ENCODE data around the gene C19orf47.

Gene C19orf47

GRCh38 chr19:40341601-40342482, 6.4 kb downstream of the C19orf47 start:
- no peak for DNase-seq (ENCODE audit: low spot score)
- Histone ChIP-seq H3K4me1 (ENCODE audit: insufficient read depth, poor library complexity, severe bottlenecking) (no peaks in the 10 kb centered on the region), H3K9me3 (ENCODE audit: severe bottlenecking) (no peaks in the 10 kb centered on the region), H3K36me3 (ENCODE audit: low read depth) (peaks cover 25% of the 10 kb centered on the region), H3K27me3 (ENCODE audit: insufficient read depth, poor library complexity, severe bottlenecking) (no peaks in the 10 kb centered on the region), H3K4me3 (ENCODE audit: severe bottlenecking) (no peak overlapping the region), H3K27ac (ENCODE audit: poor library complexity, severe bottlenecking) (no peak overlapping the region)
- no peak for ATAC-seq (ENCODE audit: low read depth)
- TF ChIP-seq CTCF (IDR thresholded peaks at IDR 0.05; ENCODE audit: poor library complexity, severe bottlenecking) = no peak

- Histone ChIP-seq H3K4me3 (ENCODE audit: severe bottlenecking) (no peak overlapping the region), H3K27ac (ENCODE audit: poor library complexity, severe bottlenecking) (no peak overlapping the region), H3K27me3 (ENCODE audit: insufficient read depth, poor library complexity, severe bottlenecking) (no peaks in the 10 kb centered on the region), H3K4me1 (ENCODE audit: insufficient read depth, poor library complexity, severe bottlenecking) (no peaks in the 10 kb centered on the region), H3K9me3 (ENCODE audit: severe bottlenecking) (no peaks in the 10 kb centered on the region), H3K36me3 (ENCODE audit: low read depth) (peaks cover 29% of the 10 kb centered on the region)
- no peak for TF ChIP-seq CTCF (IDR thresholded peaks at IDR 0.05; ENCODE audit: poor library complexity, severe bottlenecking)
- ATAC-seq (ENCODE audit: low read depth) (no peak), DNase-seq (ENCODE audit: low spot score) (no peak)
These were observed 9.0 kb downstream of the C19orf47 start for GRCh38 chr19:40339018-40339728.

- no peak for DNase-seq (ENCODE audit: low spot score)
- H3K27ac ChIP-seq (ENCODE audit: poor library complexity, severe bottlenecking) = no peak overlapping the region
- ATAC-seq (ENCODE audit: low read depth) = no peak
- no peak for TF ChIP-seq CTCF (IDR thresholded peaks at IDR 0.05; ENCODE audit: poor library complexity, severe bottlenecking)
- no peak overlapping the region for H3K4me3 ChIP-seq (ENCODE audit: severe bottlenecking)
- no peaks in the 10 kb centered on the region for H3K27me3 ChIP-seq (ENCODE audit: insufficient read depth, poor library complexity, severe bottlenecking)
- H3K36me3 ChIP-seq (ENCODE audit: low read depth) = peaks cover 45% of the 10 kb centered on the region
- no peaks in the 10 kb centered on the region for H3K9me3 ChIP-seq (ENCODE audit: severe bottlenecking)
- H3K4me1 ChIP-seq (ENCODE audit: insufficient read depth, poor library complexity, severe bottlenecking) = no peaks in the 10 kb centered on the region
These were observed 10.6 kb downstream of the C19orf47 start for GRCh38 chr19:40337594-40337993.

- no peaks in the 10 kb centered on the region for H3K9me3 ChIP-seq (ENCODE audit: severe bottlenecking)
- no peak for TF ChIP-seq CTCF (IDR thresholded peaks at IDR 0.05; ENCODE audit: poor library complexity, severe bottlenecking)
- ATAC-seq (ENCODE audit: low read depth) (no peak), DNase-seq (ENCODE audit: low spot score) (no peak)
- no peaks in the 10 kb centered on the region for H3K27me3 ChIP-seq (ENCODE audit: insufficient read depth, poor library complexity, severe bottlenecking)
- H3K36me3 ChIP-seq (ENCODE audit: low read depth) = peaks cover 46% of the 10 kb centered on the region
- no peak overlapping the region for H3K4me3 ChIP-seq (ENCODE audit: severe bottlenecking)
- H3K4me1 ChIP-seq (ENCODE audit: insufficient read depth, poor library complexity, severe bottlenecking) = no peaks in the 10 kb centered on the region
- no peak overlapping the region for H3K27ac ChIP-seq (ENCODE audit: poor library complexity, severe bottlenecking)
These were observed 11.1 kb downstream of the C19orf47 start for GRCh38 chr19:40337107-40337506.

- peaks cover 51% of the 10 kb centered on the region for H3K36me3 ChIP-seq (ENCODE audit: low read depth)
- no peaks in the 10 kb centered on the region for H3K27me3 ChIP-seq (ENCODE audit: insufficient read depth, poor library complexity, severe bottlenecking)
- H3K4me1 ChIP-seq (ENCODE audit: insufficient read depth, poor library complexity, severe bottlenecking) = no peaks in the 10 kb centered on the region
- no peak overlapping the region for H3K4me3 ChIP-seq (ENCODE audit: severe bottlenecking)
- TF ChIP-seq CTCF (IDR thresholded peaks at IDR 0.05; ENCODE audit: poor library complexity, severe bottlenecking) = no peak
- ATAC-seq (ENCODE audit: low read depth) = no peak
- H3K9me3 ChIP-seq (ENCODE audit: severe bottlenecking) = no peaks in the 10 kb centered on the region
- H3K27ac ChIP-seq (ENCODE audit: poor library complexity, severe bottlenecking) = no peak overlapping the region
- no peak for DNase-seq (ENCODE audit: low spot score)
These were observed 11.6 kb downstream of the C19orf47 start for GRCh38 chr19:40336601-40336900.
